GM18520 (cell line): Measurements from ENCODE around the gene ALKBH2.

Experiments
- ATAC-seq: cut with Tn5 transposase; IDR thresholded peaks from one replicate; pipeline ENCODE4 v1.9.1; 2021; ENCODE audit not compliant: unreplicated experiment

Gene ALKBH2

GRCh38 chr12:109114644-109115043 is 21.4 kb upstream of the ALKBH2 start:
- ATAC-seq = no peak

- no peak for ATAC-seq
These were observed 20.5 kb upstream of the ALKBH2 start for GRCh38 chr12:109113661-109114321.

- no peak for ATAC-seq
These were observed 19.6 kb upstream of the ALKBH2 start for GRCh38 chr12:109112720-109113465.

- no peak for ATAC-seq
These were observed 17.8 kb upstream of the ALKBH2 start for GRCh38 chr12:109110988-109111495.

GRCh38 chr12:109109746-109110350 is 16.6 kb upstream of the ALKBH2 start:
- no peak for ATAC-seq

- ATAC-seq = no peak
These were observed 11.9 kb upstream of the ALKBH2 start for GRCh38 chr12:109105176-109105575.

GRCh38 chr12:109102491-109102890 is 9.2 kb upstream of the ALKBH2 start:
- ATAC-seq = no peak

- no peak for ATAC-seq
These were observed 7.5 kb upstream of the ALKBH2 start for GRCh38 chr12:109100741-109101140.

GRCh38 chr12:109099431-109100020 is 6.3 kb upstream of the ALKBH2 start:
- no peak for ATAC-seq

GRCh38 chr12:109098651-109099050 is 5.4 kb upstream of the ALKBH2 start:
- ATAC-seq = no peak

- peak; percentile 10 for ATAC-seq
These were observed 4.9 kb upstream of the ALKBH2 start for GRCh38 chr12:109098183-109098604.

GRCh38 chr12:109097435-109098182 is 4.3 kb upstream of the ALKBH2 start, which contains the start of gene UNG:
TSS of gene UNG (plus strand) at chr12:109097597. CDS start at chr12:109097680, 83 bp downstream.
- ATAC-seq = peak; percentile 82

GRCh38 chr12:109097140-109097434 is 3.8 kb upstream of the ALKBH2 start:
- no peak for ATAC-seq

- no peak for ATAC-seq
These were observed 713 bp downstream of the ALKBH2 start for GRCh38 chr12:109092497-109093021.

GRCh38 chr12:109089683-109090082 is 3.6 kb downstream of the ALKBH2 start:
- no peak for ATAC-seq

GRCh38 chr12:109088818-109089217 is 4.5 kb downstream of the ALKBH2 start:
- ATAC-seq = no peak

GRCh38 chr12:109087250-109087649 is 6.0 kb downstream of the ALKBH2 start:
- no peak for ATAC-seq

GRCh38 chr12:109085590-109085989 is 7.7 kb downstream of the ALKBH2 start:
- ATAC-seq = no peak

GRCh38 chr12:109084425-109084824 is 8.8 kb downstream of the ALKBH2 start:
- no peak for ATAC-seq

- ATAC-seq = no peak
These were observed 10.5 kb downstream of the ALKBH2 start for GRCh38 chr12:109082751-109083150.

GRCh38 chr12:109074866-109075265 is 18.4 kb downstream of the ALKBH2 start:
- ATAC-seq = no peak
